HEK293 (cell line): ENCODE measurements around the gene HSBP1.

Experiments used
- CTCF ChIA-PET: fragments of 350-600 bp; formaldehyde crosslinking; extraction: SDS; loops from one replicate; lab custom pipeline; 2021; ENCODE audit warnings: antibody characterized with exemption; lab: Yijun Ruan, JAX
- POLR2A ChIA-PET: fragments of 300-600 bp; formaldehyde crosslinking; extraction: SDS; loops from one replicate; lab custom pipeline; 2020; ENCODE audit warnings: antibody characterized with exemption, inconsistent platforms; lab: Yijun Ruan, JAX
- H3K27ac ChIP-seq: fragments of 200-500 bp; sonication (Bioruptor generic); 2 replicates; pipeline ENCODE4 v1.5.1; 2014; ENCODE audit warnings: low read depth, low read length, control low read depth, inconsistent platforms; ENCODE audit errors: extremely low read depth
- H3K36me3 ChIP-seq, 2 experiments: fragments of 200-500 bp in 1 of 2; sonication (Bioruptor generic) in 1 of 2; 1 replicate in 1 of 2; 2 replicates in 1 of 2; pipeline ENCODE4 v1.5.1; 2014 to 2017; ENCODE audit warnings: inconsistent platforms in 2 of 2, low read length in 2 of 2; ENCODE audit not compliant: control insufficient read depth in 2 of 2, insufficient read depth in 1 of 2
- H3K4me1 ChIP-seq: fragments of 200-500 bp; sonication (Bioruptor generic); 2 replicates; pipeline ENCODE4 v1.5.1; 2014; ENCODE audit warnings: mild to moderate bottlenecking, low read length, inconsistent platforms; ENCODE audit not compliant: control insufficient read depth, insufficient read depth
- H3K4me3 ChIP-seq: 2 replicates; pipeline ENCODE4 v1.5.1; 2011; ENCODE audit warnings: low read depth, mild to moderate bottlenecking, control low read depth, low read length, moderate library complexity
- H3K9me3 ChIP-seq: fragments of 200-500 bp; sonication (Bioruptor generic); 2 replicates; pipeline ENCODE4 v1.5.1; 2014; ENCODE audit warnings: low read depth, low read length, inconsistent platforms; ENCODE audit not compliant: control insufficient read depth, insufficient read depth
- BCL11A ChIP-seq: fragments of 450-650 bp; formaldehyde crosslinking; IDR thresholded peaks from 2 replicates; pipeline ENCODE4 v1.5.1; 2016; ENCODE audit warnings: low read depth, missing biosample characterization, missing genetic modification characterization
- HOXA7 ChIP-seq: sonication (generic); formaldehyde crosslinking; IDR thresholded peaks from 2 replicates; pipeline ENCODE4 v1.8.1; 2022; ENCODE audit warnings: missing genetic modification reagents, borderline replicate concordance
- HOXC10 ChIP-seq: sonication (generic); formaldehyde crosslinking; IDR thresholded peaks from 2 replicates; pipeline ENCODE4 v1.8.1; 2023; ENCODE audit warnings: mild to moderate bottlenecking, missing genetic modification reagents
- KLF8 ChIP-seq: fragments of 450-650 bp; formaldehyde crosslinking; IDR thresholded peaks from 2 replicates; pipeline ENCODE4 v1.5.1; 2016; ENCODE audit warnings: missing biosample characterization, missing genetic modification characterization
- MYNN ChIP-seq: fragments of 450-650 bp; formaldehyde crosslinking; IDR thresholded peaks from 2 replicates; pipeline ENCODE4 v1.5.1; 2016; ENCODE audit warnings: missing biosample characterization, missing genetic modification characterization, borderline replicate concordance
- ZBTB21 ChIP-seq: fragments of 450-650 bp; formaldehyde crosslinking; IDR thresholded peaks from 2 replicates; pipeline ENCODE4 v1.5.1; 2017; ENCODE audit warnings: missing biosample characterization, missing genetic modification characterization
- ZNF138 ChIP-seq: fragments of 450-650 bp; formaldehyde crosslinking; IDR thresholded peaks from 2 replicates; pipeline ENCODE4 v1.5.1; 2016; ENCODE audit warnings: missing biosample characterization, missing genetic modification characterization, borderline replicate concordance
- ZNF174 ChIP-seq: fragments of 450-650 bp; formaldehyde crosslinking; IDR thresholded peaks from 2 replicates; pipeline ENCODE4 v1.5.0; 2017; ENCODE audit warnings: missing biosample characterization, mild to moderate bottlenecking, missing genetic modification characterization
- ZNF248 ChIP-seq: fragments of 450-650 bp; formaldehyde crosslinking; IDR thresholded peaks from 2 replicates; pipeline ENCODE4 v1.5.1; 2017; ENCODE audit warnings: missing biosample characterization, missing genetic modification characterization
- ZNF529 ChIP-seq: fragments of 450-650 bp; formaldehyde crosslinking; IDR thresholded peaks from 2 replicates; pipeline ENCODE4 v1.5.1; 2017; ENCODE audit warnings: missing genetic modification characterization, missing biosample characterization; ENCODE audit not compliant: insufficient replicate concordance
- ZNF544 ChIP-seq: fragments of 450-650 bp; formaldehyde crosslinking; IDR thresholded peaks from 2 replicates; pipeline ENCODE4 v1.5.0; 2017; ENCODE audit warnings: missing biosample characterization, missing genetic modification characterization
- ZNF549 ChIP-seq: fragments of 450-650 bp; IDR thresholded peaks from 2 replicates; pipeline ENCODE4 v1.5.1; 2018; ENCODE audit warnings: missing biosample characterization, missing genetic modification characterization, mild to moderate bottlenecking, inconsistent platforms, moderate library complexity
- ZNF626 ChIP-seq: fragments of 450-650 bp; sonication (Bioruptor Pico); formaldehyde crosslinking; IDR thresholded peaks from 2 replicates; pipeline ENCODE4 v1.5.1; 2018; ENCODE audit warnings: missing biosample characterization, missing genetic modification characterization, inconsistent platforms
- ZNF664 ChIP-seq: fragments of 450-650 bp; formaldehyde crosslinking; IDR thresholded peaks from 2 replicates; pipeline ENCODE4 v1.5.1; 2016; ENCODE audit warnings: missing biosample characterization, missing genetic modification characterization
- ZNF707 ChIP-seq: fragments of 450-650 bp; formaldehyde crosslinking; IDR thresholded peaks from 2 replicates; pipeline ENCODE4 v1.5.1; 2016; ENCODE audit warnings: missing biosample characterization, missing genetic modification characterization
- ZNF843 ChIP-seq: fragments of 450-650 bp; formaldehyde crosslinking; IDR thresholded peaks from 2 replicates; pipeline ENCODE4 v1.5.1; 2016; ENCODE audit warnings: missing biosample characterization, missing genetic modification characterization
- TF ChIP-seq, protein P1 (sequence below): fragments of 450-650 bp; formaldehyde crosslinking; IDR thresholded peaks from 2 replicates; pipeline ENCODE4 v1.5.1; 2016; ENCODE audit warnings: missing biosample characterization, missing genetic modification characterization
- TF ChIP-seq, protein P2 (sequence below): fragments of 450-650 bp; formaldehyde crosslinking; conservative IDR thresholded peaks from 2 replicates; pipeline ENCODE4 v1.5.1; 2016; ENCODE audit warnings: low read depth, missing biosample characterization, missing genetic modification characterization

HSBP1 gene

DNA sequence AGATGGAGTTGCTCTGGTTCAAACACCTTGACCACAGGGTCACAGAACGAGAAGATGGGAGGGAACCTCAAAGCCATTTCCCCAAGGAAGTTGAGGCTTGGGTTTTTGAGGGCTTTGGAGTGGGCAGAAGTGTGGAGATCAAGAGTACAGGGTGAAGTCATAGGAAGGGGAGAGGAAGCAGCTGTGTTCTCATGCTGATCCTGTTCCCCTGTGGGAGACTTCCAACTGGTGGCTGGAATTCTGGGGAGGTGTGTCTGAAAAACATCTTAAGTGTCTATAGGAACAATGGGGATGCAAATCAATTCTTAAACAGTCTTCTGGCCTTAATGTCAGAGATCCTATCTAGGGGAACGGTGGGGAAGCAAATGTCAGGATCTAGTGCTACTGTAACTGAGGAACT, 38.8 kb upstream of the HSBP1 start:
- no peaks in the 10 kb centered on the region for H3K4me1 ChIP-seq
- no peaks in the 10 kb centered on the region for H3K36me3 ChIP-seq
- no peaks in the 10 kb centered on the region for H3K9me3 ChIP-seq
- no peak overlapping the region for H3K4me3 ChIP-seq
- POLR2A ChIA-PET: no interaction called here
- CTCF ChIA-PET: no interaction called here
- TF ChIP-seq MYNN (tag by site-specific recombination): no peak
- no peak for TF ChIP-seq KLF8 (tag by site-specific recombination)
- no peak for TF ChIP-seq HOXC10 (CRISPR knock-in tag)
- no peak for TF ChIP-seq ZNF664 (tag by site-specific recombination)
- no peak for TF ChIP-seq ZBTB21 (tag by site-specific recombination)
- no peak for TF ChIP-seq BCL11A (tag by site-specific recombination)
- TF ChIP-seq ZNF707 (tag by site-specific recombination): no peak
- no peak overlapping the region for H3K27ac ChIP-seq

DNA sequence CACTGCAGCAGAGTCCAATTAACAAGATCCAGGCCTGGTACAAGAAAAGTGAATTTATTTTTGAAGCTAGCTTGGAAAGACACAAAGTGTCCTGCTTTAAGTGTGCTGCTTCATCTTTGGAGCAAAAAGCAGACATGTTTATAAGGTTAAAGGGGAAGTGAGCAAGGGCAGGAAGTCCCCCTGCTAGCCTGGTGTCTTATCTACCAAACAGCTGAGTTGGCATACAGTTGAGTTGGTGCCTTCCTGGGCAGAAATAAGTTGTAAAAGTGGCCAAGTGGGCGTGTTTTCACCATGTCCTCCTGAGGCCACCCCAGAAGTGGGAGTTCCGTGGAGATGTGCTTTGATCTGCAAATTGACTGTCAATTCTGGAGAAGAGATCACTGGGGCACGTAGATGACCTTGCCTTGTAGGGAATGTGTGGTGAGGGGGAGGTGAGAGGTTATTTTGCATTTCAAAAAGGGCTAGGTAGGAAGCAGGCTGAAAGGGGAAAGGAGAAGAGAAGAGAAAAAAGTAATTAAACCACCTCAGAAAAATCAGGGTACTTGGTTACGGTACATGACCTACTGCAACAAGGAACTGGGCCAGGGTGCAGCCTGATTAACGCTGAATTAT, 38.3 kb upstream of the HSBP1 start:
- no peak for TF ChIP-seq ZNF544
- no peak for TF ChIP-seq ZNF843 (tag by site-specific recombination)
- TF ChIP-seq, protein P1, sequence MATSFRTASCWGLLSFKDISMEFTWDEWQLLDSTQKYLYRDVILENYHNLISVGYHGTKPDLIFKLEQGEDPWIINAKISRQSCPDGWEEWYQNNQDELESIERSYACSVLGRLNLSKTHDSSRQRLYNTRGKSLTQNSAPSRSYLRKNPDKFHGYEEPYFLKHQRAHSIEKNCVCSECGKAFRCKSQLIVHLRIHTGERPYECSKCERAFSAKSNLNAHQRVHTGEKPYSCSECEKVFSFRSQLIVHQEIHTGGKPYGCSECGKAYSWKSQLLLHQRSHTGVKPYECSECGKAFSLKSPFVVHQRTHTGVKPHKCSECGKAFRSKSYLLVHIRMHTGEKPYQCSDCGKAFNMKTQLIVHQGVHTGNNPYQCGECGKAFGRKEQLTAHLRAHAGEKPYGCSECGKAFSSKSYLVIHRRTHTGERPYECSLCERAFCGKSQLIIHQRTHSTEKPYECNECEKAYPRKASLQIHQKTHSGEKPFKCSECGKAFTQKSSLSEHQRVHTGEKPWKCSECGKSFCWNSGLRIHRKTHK: no peak
- no peak for TF ChIP-seq HOXA7 (CRISPR knock-in tag)
- TF ChIP-seq ZNF138: no peak
- no peak for TF ChIP-seq ZNF174 (tag by site-specific recombination)
- Histone ChIP-seq H3K4me3 (no peak overlapping the region), H3K27ac (no peak overlapping the region), H3K4me1 (no peaks in the 10 kb centered on the region), H3K36me3 (no peaks in the 10 kb centered on the region), H3K9me3 (no peaks in the 10 kb centered on the region)
- ChIA-PET CTCF (no interaction called here), POLR2A (no interaction called here)

DNA sequence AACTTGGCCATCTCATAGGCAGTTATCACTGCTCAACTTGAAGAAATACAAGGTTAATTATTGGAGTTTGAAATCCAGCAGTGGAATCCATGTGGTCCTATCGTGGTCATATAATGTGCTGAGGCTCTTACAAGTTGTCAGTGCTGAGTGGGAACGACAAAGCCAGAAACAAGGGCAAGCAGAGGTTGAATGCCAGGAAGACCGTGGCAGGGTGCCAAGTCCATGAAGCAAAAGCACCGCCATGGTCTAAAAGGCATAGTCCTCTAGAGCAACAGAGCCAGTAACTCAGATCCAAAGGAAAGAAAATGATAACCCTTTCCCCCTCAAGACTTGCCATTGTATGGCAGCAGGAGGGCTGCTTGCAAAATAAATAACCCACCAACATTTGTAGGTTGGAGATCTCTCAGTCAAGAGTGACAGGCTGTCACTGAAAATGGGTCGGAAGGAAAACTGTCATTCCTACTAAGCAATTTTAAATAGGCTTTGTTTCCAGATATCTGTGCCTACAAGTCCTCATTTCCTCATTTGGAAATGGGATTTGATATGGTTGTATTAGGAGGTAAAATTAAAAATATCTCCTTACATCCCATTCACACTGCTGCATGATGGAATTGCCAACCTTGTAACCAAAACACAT, 36.4 kb upstream of the HSBP1 start:
- Histone ChIP-seq H3K27ac (no peak overlapping the region), H3K4me3 (no peak overlapping the region), H3K36me3 (no peaks in the 10 kb centered on the region), H3K4me1 (no peaks in the 10 kb centered on the region), H3K9me3 (no peaks in the 10 kb centered on the region)
- ChIA-PET POLR2A (no interaction called here), CTCF (no interaction called here)
- TF ChIP-seq ZNF549 (tag by site-specific recombination): no peak
- TF ChIP-seq, protein P1: no peak
- no peak for TF ChIP-seq ZNF664 (tag by site-specific recombination)
- TF ChIP-seq ZNF626: no peak
- TF ChIP-seq, protein P2, sequence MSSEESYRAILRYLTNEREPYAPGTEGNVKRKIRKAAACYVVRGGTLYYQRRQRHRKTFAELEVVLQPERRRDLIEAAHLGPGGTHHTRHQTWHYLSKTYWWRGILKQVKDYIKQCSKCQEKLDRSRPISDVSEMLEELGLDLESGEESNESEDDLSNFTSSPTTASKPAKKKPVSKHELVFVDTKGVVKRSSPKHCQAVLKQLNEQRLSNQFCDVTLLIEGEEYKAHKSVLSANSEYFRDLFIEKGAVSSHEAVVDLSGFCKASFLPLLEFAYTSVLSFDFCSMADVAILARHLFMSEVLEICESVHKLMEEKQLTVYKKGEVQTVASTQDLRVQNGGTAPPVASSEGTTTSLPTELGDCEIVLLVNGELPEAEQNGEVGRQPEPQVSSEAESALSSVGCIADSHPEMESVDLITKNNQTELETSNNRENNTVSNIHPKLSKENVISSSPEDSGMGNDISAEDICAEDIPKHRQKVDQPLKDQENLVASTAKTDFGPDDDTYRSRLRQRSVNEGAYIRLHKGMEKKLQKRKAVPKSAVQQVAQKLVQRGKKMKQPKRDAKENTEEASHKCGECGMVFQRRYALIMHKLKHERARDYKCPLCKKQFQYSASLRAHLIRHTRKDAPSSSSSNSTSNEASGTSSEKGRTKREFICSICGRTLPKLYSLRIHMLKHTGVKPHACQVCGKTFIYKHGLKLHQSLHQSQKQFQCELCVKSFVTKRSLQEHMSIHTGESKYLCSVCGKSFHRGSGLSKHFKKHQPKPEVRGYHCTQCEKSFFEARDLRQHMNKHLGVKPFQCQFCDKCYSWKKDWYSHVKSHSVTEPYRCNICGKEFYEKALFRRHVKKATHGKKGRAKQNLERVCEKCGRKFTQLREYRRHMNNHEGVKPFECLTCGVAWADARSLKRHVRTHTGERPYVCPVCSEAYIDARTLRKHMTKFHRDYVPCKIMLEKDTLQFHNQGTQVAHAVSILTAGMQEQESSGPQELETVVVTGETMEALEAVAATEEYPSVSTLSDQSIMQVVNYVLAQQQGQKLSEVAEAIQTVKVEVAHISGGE (tag by site-specific recombination): no peak
- TF ChIP-seq ZNF529 (tag by site-specific recombination): no peak
- no peak for TF ChIP-seq ZNF248 (tag by site-specific recombination)
